ENCODE measurements around the gene FGF19. TPM values are rescaled to one million over a fixed set of nuclear protein-coding genes. Genes with fewer than 3 reads are reported as not detected.

The FGF19 gene
- total RNA-seq, 1 experiment from 2014 or later: 0.17 TPM

DNA sequence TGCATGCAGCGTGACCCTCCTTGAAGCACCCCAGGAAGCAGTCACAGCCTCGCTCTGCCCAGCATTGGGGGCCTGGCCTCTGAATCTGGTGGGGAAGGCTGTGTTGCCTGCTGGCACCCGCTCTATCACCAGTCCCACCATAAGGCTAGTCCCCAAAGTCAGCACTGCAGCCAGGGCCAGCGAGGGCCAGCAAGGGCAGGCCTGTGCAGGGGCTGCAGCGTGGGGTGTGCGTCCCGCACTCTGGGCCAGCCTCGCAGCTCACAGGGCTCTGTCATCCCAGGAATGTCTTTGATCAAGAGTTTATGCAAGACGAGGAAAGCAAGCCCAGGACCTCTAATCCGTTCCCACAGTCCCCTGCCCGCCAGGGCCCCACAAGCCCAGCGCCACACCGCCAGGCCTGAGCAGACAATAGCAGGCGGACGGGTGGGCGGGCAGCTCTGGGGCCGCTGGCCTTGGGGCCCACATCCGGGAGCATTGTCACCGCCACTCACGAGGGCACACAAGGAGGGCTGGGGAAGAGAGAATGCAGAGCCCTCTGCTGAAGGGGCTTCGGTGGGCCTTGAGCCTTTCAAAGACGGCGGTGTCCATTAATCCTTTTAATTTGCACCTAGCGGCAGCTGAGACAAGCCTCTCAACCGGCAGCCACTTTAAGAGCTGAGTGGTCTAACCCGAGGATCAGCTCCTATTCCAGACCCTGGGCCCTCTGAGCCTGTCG is 45.8 kb downstream of the FGF19 start:
- DNase-seq (ENCODE audit: extremely low read depth, low read depth): no peak

GRCh38 chr11:69657456-69657910 is 46.3 kb downstream of the FGF19 start:
- no peak for DNase-seq (ENCODE audit: extremely low read depth, low read depth)

GRCh38 chr11:69656536-69657455 is 47.0 kb downstream of the FGF19 start:
- DNase-seq (ENCODE audit: extremely low read depth, low read depth): no peak

DNA sequence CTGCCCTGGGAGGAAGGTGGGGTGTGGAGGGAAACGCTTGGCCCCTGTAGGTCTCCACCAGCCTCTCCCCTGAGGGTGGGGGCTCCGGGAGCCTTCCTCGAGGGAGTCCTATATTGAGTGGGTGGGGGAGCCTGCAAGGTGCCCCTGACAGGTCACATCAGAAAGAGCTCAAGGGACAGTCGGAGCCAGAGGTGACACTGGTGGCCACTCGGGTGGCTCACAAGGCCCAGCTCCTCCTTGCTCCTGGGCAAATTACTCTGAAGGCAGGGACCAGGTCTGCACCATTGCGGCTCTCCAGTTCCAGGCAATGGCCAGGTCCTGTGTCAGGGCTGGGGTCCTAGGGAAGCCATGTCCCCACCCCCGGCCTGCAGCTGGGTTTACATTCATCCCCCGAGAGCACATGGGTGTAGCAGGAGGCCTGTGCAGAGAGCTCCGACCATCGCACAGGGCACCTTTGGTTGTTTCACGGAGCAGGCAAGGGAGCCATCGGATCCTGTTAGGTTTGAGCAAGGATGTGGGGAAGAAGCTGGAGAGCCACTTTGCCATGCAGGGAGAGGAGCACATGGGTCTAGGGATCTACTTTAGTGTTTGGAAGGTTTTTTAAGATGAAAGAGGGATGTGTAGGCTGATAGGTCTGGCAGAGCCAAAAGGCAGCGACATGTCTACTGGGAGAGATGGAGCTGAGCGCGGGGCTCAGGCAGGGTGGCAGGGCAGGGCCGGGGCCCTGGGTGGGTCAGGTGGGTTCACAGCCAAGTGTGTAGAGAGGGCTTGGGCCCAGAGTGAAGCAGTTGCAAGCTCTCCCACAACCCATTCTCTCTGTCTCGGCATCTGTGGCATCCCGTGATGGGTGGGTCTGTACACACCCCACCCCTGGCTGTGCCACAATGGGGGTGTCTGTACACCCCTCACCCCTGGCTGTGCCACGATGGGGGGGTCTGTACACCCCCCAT is 48.1 kb downstream of the FGF19 start:
- DNase-seq (ENCODE audit: extremely low read depth, low read depth): no peak

GRCh38 chr11:69654660-69655478 is 49.0 kb downstream of the FGF19 start:
- no peak for DNase-seq (ENCODE audit: extremely low read depth, low read depth)

DNA sequence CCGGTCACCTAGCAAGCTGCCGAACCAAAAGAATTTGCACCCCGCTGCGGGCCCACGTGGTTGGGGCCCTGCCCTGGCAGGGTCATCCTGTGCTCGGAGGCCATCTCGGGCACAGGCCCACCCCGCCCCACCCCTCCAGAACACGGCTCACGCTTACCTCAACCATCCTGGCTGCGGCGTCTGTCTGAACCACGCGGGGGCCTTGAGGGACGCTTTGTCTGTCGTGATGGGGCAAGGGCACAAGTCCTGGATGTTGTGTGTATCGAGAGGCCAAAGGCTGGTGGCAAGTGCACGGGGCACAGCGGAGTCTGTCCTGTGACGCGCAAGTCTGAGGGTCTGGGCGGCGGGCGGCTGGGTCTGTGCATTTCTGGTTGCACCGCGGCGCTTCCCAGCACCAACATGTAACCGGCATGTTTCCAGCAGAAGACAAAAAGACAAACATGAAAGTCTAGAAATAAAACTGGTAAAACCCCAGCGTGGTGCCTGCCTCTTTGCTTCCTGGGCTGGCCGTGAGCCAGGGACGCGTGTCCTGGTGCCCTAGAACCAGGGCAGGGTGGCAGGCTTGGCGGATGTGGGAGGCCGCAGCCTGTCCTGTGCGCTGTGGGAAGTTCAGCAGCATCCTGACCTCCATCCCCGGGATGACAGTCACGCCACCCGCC is 49.7 kb downstream of the FGF19 start:
- no peak for DNase-seq (ENCODE audit: extremely low read depth, low read depth)

DNA sequence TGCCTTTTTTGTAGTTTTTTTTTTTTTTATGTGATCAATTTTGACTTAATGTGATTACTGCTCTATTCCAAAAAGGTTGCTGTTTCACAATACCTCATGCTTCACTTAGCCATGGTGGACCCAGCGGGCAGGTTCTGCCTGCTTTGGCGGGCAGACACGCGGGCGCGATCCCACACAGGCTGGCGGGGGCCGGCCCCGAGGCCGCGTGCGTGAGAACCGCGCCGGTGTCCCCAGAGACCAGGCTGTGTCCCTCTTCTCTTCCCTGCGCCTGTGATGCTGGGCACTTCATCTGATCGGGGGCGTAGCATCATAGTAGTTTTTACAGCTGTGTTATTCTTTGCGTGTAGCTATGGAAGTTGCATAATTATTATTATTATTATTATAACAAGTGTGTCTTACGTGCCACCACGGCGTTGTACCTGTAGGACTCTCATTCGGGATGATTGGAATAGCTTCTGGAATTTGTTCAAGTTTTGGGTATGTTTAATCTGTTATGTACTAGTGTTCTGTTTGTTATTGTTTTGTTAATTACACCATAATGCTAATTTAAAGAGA is 50.3 kb downstream of the FGF19 start:
- DNase-seq (ENCODE audit: extremely low read depth, low read depth): no peak

DNA sequence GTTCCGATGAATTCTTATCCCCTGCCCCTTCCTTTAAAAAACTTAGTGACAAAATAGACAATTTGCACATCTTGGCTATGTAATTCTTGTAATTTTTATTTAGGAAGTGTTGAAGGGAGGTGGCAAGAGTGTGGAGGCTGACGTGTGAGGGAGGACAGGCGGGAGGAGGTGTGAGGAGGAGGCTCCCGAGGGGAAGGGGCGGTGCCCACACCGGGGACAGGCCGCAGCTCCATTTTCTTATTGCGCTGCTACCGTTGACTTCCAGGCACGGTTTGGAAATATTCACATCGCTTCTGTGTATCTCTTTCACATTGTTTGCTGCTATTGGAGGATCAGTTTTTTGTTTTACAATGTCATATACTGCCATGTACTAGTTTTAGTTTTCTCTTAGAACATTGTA is 50.8 kb downstream of the FGF19 start:
- no peak for DNase-seq (ENCODE audit: extremely low read depth, low read depth)

GRCh38 chr11:69651834-69652620 is 51.8 kb downstream of the FGF19 start:
- no peak for DNase-seq (ENCODE audit: extremely low read depth, low read depth)

- DNase-seq (ENCODE audit: extremely low read depth, low read depth): no peak
Observed at GRCh38 chr11:69650832-69651344, 52.9 kb downstream of the FGF19 start.

GRCh38 chr11:69650081-69650831 is 53.6 kb downstream of the FGF19 start:
- DNase-seq (ENCODE audit: extremely low read depth, low read depth): no peak

GRCh38 chr11:69649576-69649900 is 54.3 kb downstream of the FGF19 start:
- no peak for DNase-seq (ENCODE audit: extremely low read depth, low read depth)

GRCh38 chr11:69648679-69649575 is 54.9 kb downstream of the FGF19 start:
- DNase-seq (ENCODE audit: extremely low read depth, low read depth): no peak
